Breast epithelium (tissue), 3 donors: ENCODE measurements around the gene POU6F1.

Experiments used
- CTCF ChIP-seq, 3 donors: fragments of 450-650 bp; IDR thresholded peaks; one replicate each; pipeline ENCODE4 v1.5.1; 2016 to 2017; ENCODE audit warnings: antibody characterized with exemption in 3 of 3, mild to moderate bottlenecking in 3 of 3, moderate library complexity in 3 of 3
- POLR2A ChIP-seq: fragments of 450-650 bp; IDR thresholded peaks from one replicate; pipeline ENCODE4 v1.6.1; 2016; ENCODE audit warnings: antibody characterized with exemption, mild to moderate bottlenecking, moderate library complexity
- POLR2AphosphoS5 ChIP-seq, 3 donors: sonication (generic); formaldehyde crosslinking; IDR thresholded peaks; one replicate each; pipeline ENCODE4 v1.6.1; 2017; ENCODE audit warnings: antibody characterized with exemption in 3 of 3

GRCh38 chr12:51219322-51219721 lies 1.5 kb upstream of the POU6F1 start:
- TF ChIP-seq POLR2AphosphoS5 (IDR thresholded peaks at IDR 0.05) (no peak), CTCF (IDR thresholded peaks at IDR 0.05) (no peak), POLR2A (no peak)
